ENCODE results near the gene PLCH1.

DNA sequence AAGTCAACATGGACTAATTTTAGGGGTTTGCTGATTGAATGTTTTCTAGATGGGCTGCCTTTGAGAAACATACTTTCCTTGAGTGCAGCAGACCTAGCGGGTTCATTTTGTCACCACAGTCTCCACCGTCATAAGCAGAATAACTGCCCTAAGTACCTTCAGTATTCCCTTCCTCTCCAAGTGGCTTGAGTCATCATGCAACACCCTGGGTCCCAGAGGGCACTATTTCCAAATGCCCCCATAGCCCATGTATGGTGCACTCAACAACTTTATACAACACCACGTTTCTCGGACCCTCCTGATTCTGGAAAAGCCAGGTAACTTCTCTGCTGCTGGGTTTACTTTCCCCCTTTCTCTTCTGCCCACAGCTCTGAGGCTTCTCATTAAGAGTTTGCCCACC, 300.1 kb downstream of the PLCH1 start:
- no peak for TF ChIP-seq EZH2phosphoT487 (IDR thresholded peaks at IDR 0.05; ENCODE audit: low read depth)
- TF ChIP-seq CTCF (IDR thresholded peaks at IDR 0.05; ENCODE audit: low read depth, low read length) = no peak
